HEK293 (cell line): Measurements from ENCODE around the gene NOXO1.

Source experiments
- GLIS1 ChIP-seq: fragments of 450-650 bp; formaldehyde crosslinking; IDR thresholded peaks from 2 replicates; pipeline ENCODE4 v1.5.1; 2016; ENCODE audit warnings: missing biosample characterization, missing genetic modification characterization
- KLF16 ChIP-seq: fragments of 450-650 bp; formaldehyde crosslinking; IDR thresholded peaks from 2 replicates; pipeline ENCODE4 v1.5.1; 2017; ENCODE audit warnings: missing biosample characterization, missing genetic modification characterization
- YY1 ChIP-seq: fragments of 450-650 bp; formaldehyde crosslinking; IDR thresholded peaks from 2 replicates; pipeline ENCODE4 v1.5.1; 2018; ENCODE audit warnings: missing biosample characterization, missing genetic modification characterization
- ZNF202 ChIP-seq: fragments of 450-650 bp; formaldehyde crosslinking; IDR thresholded peaks from 2 replicates; pipeline ENCODE4 v1.5.1; 2016; ENCODE audit warnings: missing biosample characterization, missing genetic modification characterization, borderline replicate concordance
- ZNF211 ChIP-seq: fragments of 450-650 bp; formaldehyde crosslinking; IDR thresholded peaks from 2 replicates; pipeline ENCODE4 v1.5.1; 2016; ENCODE audit warnings: low read depth, missing biosample characterization, missing genetic modification characterization
- ZNF266 ChIP-seq: fragments of 450-650 bp; formaldehyde crosslinking; IDR thresholded peaks from 2 replicates; pipeline ENCODE4 v1.5.1; 2016; ENCODE audit warnings: missing biosample characterization, missing genetic modification characterization, low read depth
- ZNF350 ChIP-seq: fragments of 450-650 bp; formaldehyde crosslinking; IDR thresholded peaks from 2 replicates; pipeline ENCODE4 v1.5.0; 2017; ENCODE audit warnings: missing biosample characterization, mild to moderate bottlenecking, missing genetic modification characterization
- ZNF776 ChIP-seq: fragments of 450-650 bp; formaldehyde crosslinking; IDR thresholded peaks from 2 replicates; pipeline ENCODE4 v1.5.0; 2017; ENCODE audit warnings: missing biosample characterization, missing genetic modification characterization, borderline replicate concordance
- ZSCAN16 ChIP-seq: fragments of 450-650 bp; formaldehyde crosslinking; IDR thresholded peaks from 2 replicates; pipeline ENCODE4 v1.5.1; 2016; ENCODE audit warnings: missing biosample characterization, missing genetic modification characterization
- TF ChIP-seq, protein P1 (sequence below): fragments of 450-650 bp; formaldehyde crosslinking; IDR thresholded peaks from 2 replicates; pipeline ENCODE4 v1.5.1; 2016; ENCODE audit warnings: missing biosample characterization, missing genetic modification characterization, borderline replicate concordance
- TF ChIP-seq, protein P2 (sequence below): fragments of 450-650 bp; formaldehyde crosslinking; IDR thresholded peaks from 2 replicates; pipeline ENCODE4; 2016; ENCODE audit warnings: missing biosample characterization, missing genetic modification characterization
- TF ChIP-seq, protein P3 (sequence below): fragments of 450-650 bp; formaldehyde crosslinking; IDR thresholded peaks from 2 replicates; pipeline ENCODE4 v1.5.1; 2016; ENCODE audit warnings: missing biosample characterization, missing genetic modification characterization, borderline replicate concordance
- TF ChIP-seq, protein P4 (sequence below): fragments of 450-650 bp; formaldehyde crosslinking; IDR thresholded peaks from 2 replicates; pipeline ENCODE4 v1.5.1; 2016; ENCODE audit warnings: missing biosample characterization, missing genetic modification characterization
- TF ChIP-seq, protein P5 (sequence below): fragments of 450-650 bp; formaldehyde crosslinking; optimal IDR thresholded peaks from 2 replicates; pipeline ENCODE3; 2016; ENCODE audit warnings: missing biosample characterization, mild to moderate bottlenecking, missing genetic modification characterization
- TF ChIP-seq, protein P6 (sequence below): fragments of 450-650 bp; formaldehyde crosslinking; IDR thresholded peaks from 2 replicates; pipeline ENCODE4 v1.5.1; 2016; ENCODE audit warnings: missing biosample characterization, missing genetic modification characterization, low read depth
- TF ChIP-seq, protein P7 (sequence below): fragments of 450-650 bp; formaldehyde crosslinking; conservative IDR thresholded peaks from 2 replicates; pipeline ENCODE4 v1.5.1; 2016; ENCODE audit warnings: low read depth, missing biosample characterization, missing genetic modification characterization
- TF ChIP-seq, protein P8 (sequence below): fragments of 450-650 bp; formaldehyde crosslinking; IDR thresholded peaks from 2 replicates; pipeline ENCODE4 v1.5.1; 2017; ENCODE audit warnings: missing biosample characterization, mild to moderate bottlenecking, missing genetic modification characterization, moderate library complexity

NOXO1 gene

DNA sequence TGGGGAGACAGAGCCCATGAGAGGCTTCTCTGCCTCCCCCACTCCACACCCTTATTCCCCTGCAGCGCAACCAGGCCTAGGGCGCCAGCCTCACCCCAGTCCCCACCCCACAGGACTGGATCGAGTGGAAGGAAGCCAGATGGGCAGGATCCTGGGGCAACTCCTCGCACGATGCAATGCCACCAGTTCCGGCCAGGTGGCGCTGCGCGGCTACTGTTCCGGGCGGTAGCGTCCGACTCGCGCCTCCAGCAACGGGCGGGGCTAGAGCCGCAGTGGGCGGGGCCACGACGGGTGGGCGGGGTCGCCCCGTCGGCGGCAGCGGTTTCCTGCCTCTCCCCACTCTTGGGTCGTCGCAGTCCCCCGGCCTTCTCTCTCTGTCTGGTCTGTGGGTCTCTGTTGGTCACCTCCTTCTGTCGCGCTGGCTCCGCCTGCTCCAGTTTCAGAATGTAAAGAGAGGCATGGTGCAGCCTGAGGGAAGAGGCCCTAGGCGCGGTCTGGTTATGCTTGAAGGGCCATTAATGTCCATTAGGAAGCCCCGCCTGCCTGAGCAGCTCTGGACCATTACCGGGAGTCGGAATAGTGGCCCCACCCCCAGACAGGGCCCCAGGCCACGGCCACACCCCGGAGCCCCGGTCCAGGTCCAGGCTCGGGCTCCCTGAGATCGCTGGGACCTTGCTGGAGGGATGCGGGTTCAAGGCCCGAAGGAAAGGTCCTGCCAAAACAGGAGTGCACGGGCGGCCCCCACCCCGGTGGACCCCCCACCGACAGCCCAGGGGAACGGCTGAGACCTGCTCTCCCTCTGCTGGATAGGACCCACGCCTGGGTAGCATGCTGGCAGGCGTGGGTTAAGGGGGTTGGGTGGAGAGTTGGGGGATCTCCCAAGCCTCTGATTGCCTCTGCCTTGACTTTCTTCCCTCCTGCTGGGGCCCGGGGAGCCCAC is 42.1 kb upstream of the NOXO1 start (continued):
- TF ChIP-seq, protein P1, sequence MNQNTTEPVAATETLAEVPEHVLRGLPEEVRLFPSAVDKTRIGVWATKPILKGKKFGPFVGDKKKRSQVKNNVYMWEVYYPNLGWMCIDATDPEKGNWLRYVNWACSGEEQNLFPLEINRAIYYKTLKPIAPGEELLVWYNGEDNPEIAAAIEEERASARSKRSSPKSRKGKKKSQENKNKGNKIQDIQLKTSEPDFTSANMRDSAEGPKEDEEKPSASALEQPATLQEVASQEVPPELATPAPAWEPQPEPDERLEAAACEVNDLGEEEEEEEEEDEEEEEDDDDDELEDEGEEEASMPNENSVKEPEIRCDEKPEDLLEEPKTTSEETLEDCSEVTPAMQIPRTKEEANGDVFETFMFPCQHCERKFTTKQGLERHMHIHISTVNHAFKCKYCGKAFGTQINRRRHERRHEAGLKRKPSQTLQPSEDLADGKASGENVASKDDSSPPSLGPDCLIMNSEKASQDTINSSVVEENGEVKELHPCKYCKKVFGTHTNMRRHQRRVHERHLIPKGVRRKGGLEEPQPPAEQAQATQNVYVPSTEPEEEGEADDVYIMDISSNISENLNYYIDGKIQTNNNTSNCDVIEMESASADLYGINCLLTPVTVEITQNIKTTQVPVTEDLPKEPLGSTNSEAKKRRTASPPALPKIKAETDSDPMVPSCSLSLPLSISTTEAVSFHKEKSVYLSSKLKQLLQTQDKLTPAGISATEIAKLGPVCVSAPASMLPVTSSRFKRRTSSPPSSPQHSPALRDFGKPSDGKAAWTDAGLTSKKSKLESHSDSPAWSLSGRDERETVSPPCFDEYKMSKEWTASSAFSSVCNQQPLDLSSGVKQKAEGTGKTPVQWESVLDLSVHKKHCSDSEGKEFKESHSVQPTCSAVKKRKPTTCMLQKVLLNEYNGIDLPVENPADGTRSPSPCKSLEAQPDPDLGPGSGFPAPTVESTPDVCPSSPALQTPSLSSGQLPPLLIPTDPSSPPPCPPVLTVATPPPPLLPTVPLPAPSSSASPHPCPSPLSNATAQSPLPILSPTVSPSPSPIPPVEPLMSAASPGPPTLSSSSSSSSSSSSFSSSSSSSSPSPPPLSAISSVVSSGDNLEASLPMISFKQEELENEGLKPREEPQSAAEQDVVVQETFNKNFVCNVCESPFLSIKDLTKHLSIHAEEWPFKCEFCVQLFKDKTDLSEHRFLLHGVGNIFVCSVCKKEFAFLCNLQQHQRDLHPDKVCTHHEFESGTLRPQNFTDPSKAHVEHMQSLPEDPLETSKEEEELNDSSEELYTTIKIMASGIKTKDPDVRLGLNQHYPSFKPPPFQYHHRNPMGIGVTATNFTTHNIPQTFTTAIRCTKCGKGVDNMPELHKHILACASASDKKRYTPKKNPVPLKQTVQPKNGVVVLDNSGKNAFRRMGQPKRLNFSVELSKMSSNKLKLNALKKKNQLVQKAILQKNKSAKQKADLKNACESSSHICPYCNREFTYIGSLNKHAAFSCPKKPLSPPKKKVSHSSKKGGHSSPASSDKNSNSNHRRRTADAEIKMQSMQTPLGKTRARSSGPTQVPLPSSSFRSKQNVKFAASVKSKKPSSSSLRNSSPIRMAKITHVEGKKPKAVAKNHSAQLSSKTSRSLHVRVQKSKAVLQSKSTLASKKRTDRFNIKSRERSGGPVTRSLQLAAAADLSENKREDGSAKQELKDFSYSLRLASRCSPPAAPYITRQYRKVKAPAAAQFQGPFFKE (tag by site-specific recombination), result no peak
- TF ChIP-seq, protein P2, sequence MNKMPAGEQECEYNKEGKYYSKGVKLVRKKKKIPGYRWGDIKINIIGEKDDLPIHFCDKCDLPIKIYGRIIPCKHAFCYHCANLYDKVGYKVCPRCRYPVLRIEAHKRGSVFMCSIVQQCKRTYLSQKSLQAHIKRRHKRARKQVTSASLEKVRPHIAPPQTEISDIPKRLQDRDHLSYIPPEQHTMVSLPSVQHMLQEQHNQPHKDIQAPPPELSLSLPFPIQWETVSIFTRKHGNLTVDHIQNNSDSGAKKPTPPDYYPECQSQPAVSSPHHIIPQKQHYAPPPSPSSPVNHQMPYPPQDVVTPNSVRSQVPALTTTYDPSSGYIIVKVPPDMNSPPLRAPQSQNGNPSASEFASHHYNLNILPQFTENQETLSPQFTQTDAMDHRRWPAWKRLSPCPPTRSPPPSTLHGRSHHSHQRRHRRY, result no peak
- TF ChIP-seq ZNF202 (no peak), ZNF350 (no peak), KLF16 (tag by site-specific recombination) (peak; percentile 76), ZNF266 (tag by site-specific recombination) (no peak), YY1 (peak; percentile 31; the same call in 1 of the 2 replicates), ZNF776 (tag by site-specific recombination) (no peak), ZSCAN16 (no peak), ZNF211 (tag by site-specific recombination) (no peak), GLIS1 (tag by site-specific recombination) (peak; percentile 57)
- TF ChIP-seq, protein P3, sequence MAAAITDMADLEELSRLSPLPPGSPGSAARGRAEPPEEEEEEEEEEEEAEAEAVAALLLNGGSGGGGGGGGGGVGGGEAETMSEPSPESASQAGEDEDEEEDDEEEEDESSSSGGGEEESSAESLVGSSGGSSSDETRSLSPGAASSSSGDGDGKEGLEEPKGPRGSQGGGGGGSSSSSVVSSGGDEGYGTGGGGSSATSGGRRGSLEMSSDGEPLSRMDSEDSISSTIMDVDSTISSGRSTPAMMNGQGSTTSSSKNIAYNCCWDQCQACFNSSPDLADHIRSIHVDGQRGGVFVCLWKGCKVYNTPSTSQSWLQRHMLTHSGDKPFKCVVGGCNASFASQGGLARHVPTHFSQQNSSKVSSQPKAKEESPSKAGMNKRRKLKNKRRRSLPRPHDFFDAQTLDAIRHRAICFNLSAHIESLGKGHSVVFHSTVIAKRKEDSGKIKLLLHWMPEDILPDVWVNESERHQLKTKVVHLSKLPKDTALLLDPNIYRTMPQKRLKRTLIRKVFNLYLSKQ, result no peak
- TF ChIP-seq, protein P4, sequence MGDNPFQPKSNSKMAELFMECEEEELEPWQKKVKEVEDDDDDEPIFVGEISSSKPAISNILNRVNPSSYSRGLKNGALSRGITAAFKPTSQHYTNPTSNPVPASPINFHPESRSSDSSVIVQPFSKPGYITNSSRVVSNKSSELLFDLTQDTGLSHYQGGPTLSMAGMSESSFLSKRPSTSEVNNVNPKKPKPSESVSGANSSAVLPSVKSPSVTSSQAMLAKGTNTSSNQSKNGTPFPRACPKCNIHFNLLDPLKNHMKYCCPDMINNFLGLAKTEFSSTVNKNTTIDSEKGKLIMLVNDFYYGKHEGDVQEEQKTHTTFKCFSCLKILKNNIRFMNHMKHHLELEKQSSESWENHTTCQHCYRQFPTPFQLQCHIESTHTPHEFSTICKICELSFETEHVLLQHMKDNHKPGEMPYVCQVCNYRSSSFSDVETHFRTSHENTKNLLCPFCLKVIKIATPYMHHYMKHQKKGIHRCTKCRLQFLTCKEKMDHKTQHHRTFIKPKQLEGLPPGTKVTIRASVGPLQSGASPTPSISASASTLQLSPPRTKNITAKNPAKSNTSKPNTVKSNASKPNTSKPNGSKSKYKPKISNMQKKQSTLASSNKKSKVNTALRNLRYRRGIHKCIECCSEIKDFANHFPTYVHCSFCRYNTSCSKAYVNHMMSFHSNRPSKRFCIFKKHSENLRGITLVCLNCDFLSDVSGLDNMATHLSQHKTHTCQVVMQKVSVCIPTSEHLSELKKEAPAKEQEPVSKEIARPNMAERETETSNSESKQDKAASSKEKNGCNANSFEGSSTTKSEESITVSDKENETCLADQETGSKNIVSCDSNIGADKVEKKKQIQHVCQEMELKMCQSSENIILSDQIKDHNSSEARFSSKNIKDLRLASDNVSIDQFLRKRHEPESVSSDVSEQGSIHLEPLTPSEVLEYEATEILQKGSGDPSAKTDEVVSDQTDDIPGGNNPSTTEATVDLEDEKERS (tag by site-specific recombination), result no peak
- TF ChIP-seq, protein P5, sequence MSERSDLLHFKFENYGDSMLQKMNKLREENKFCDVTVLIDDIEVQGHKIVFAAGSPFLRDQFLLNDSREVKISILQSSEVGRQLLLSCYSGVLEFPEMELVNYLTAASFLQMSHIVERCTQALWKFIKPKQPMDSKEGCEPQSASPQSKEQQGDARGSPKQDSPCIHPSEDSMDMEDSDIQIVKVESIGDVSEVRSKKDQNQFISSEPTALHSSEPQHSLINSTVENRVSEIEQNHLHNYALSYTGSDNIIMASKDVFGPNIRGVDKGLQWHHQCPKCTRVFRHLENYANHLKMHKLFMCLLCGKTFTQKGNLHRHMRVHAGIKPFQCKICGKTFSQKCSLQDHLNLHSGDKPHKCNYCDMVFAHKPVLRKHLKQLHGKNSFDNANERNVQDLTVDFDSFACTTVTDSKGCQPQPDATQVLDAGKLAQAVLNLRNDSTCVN (tag by site-specific recombination), result peak; percentile 57
- TF ChIP-seq, protein P6, sequence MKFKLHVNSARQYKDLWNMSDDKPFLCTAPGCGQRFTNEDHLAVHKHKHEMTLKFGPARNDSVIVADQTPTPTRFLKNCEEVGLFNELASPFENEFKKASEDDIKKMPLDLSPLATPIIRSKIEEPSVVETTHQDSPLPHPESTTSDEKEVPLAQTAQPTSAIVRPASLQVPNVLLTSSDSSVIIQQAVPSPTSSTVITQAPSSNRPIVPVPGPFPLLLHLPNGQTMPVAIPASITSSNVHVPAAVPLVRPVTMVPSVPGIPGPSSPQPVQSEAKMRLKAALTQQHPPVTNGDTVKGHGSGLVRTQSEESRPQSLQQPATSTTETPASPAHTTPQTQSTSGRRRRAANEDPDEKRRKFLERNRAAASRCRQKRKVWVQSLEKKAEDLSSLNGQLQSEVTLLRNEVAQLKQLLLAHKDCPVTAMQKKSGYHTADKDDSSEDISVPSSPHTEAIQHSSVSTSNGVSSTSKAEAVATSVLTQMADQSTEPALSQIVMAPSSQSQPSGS, result no peak
- TF ChIP-seq, protein P7, sequence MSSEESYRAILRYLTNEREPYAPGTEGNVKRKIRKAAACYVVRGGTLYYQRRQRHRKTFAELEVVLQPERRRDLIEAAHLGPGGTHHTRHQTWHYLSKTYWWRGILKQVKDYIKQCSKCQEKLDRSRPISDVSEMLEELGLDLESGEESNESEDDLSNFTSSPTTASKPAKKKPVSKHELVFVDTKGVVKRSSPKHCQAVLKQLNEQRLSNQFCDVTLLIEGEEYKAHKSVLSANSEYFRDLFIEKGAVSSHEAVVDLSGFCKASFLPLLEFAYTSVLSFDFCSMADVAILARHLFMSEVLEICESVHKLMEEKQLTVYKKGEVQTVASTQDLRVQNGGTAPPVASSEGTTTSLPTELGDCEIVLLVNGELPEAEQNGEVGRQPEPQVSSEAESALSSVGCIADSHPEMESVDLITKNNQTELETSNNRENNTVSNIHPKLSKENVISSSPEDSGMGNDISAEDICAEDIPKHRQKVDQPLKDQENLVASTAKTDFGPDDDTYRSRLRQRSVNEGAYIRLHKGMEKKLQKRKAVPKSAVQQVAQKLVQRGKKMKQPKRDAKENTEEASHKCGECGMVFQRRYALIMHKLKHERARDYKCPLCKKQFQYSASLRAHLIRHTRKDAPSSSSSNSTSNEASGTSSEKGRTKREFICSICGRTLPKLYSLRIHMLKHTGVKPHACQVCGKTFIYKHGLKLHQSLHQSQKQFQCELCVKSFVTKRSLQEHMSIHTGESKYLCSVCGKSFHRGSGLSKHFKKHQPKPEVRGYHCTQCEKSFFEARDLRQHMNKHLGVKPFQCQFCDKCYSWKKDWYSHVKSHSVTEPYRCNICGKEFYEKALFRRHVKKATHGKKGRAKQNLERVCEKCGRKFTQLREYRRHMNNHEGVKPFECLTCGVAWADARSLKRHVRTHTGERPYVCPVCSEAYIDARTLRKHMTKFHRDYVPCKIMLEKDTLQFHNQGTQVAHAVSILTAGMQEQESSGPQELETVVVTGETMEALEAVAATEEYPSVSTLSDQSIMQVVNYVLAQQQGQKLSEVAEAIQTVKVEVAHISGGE (tag by site-specific recombination), result no peak
- TF ChIP-seq, protein P8, sequence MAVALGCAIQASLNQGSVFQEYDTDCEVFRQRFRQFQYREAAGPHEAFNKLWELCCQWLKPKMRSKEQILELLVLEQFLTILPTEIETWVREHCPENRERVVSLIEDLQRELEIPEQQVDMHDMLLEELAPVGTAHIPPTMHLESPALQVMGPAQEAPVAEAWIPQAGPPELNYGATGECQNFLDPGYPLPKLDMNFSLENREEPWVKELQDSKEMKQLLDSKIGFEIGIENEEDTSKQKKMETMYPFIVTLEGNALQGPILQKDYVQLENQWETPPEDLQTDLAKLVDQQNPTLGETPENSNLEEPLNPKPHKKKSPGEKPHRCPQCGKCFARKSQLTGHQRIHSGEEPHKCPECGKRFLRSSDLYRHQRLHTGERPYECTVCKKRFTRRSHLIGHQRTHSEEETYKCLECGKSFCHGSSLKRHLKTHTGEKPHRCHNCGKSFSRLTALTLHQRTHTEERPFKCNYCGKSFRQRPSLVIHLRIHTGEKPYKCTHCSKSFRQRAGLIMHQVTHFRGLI (tag by site-specific recombination), result no peak
